Thoracic aorta (tissue), 2 donors: Measurements from ENCODE around the gene EXOC3. TPM values are rescaled to one million over a fixed set of nuclear protein-coding genes. Genes with fewer than 3 reads are reported as not detected.

Experiments
- ATAC-seq: fragments of 150-250 bp; one replicate; pipeline ENCODE4 v1.8.0; 2017; ENCODE audit warnings: low read depth; ENCODE audit not compliant: insufficient number of reproducible peaks, low FRiP score
- DNase-seq: peaks from one replicate; pipeline ENCODE4 v3.0.0-alpha.2; 2020; ENCODE audit warnings: low spot score
- H3K27ac ChIP-seq, 2 donors: fragments of 200-600 bp; sonication (generic); 1 replicate in 1 of 2; 2 replicates in 1 of 2; pipeline ENCODE4 v1.5.1; 2016; ENCODE audit warnings: mild to moderate bottlenecking in 2 of 2, moderate library complexity in 2 of 2
- H3K27me3 ChIP-seq: fragments of 200-600 bp; sonication (generic); replicated peaks from 2 replicates; pipeline ENCODE4 v1.6.0; 2016; ENCODE audit warnings: mild to moderate bottlenecking; ENCODE audit not compliant: insufficient read depth
- H3K36me3 ChIP-seq: fragments of 200-600 bp; sonication (generic); one replicate; pipeline ENCODE4 v1.5.1; 2016
- H3K4me1 ChIP-seq, 2 donors: fragments of 200-600 bp; sonication (generic); 1 replicate in 1 of 2; 2 replicates in 1 of 2; pipeline versions ENCODE4 v1.5.1 to v1.6.0; 2016; ENCODE audit warnings: low read depth in 2 of 2, mild to moderate bottlenecking in 1 of 2; ENCODE audit not compliant: control insufficient read depth in 1 of 2
- H3K4me3 ChIP-seq: fragments of 200-600 bp; sonication (generic); 2 replicates; pipeline ENCODE4 v1.5.1; 2016; ENCODE audit warnings: mild to moderate bottlenecking
- H3K9me3 ChIP-seq: fragments of 200-600 bp; sonication (generic); 2 replicates; pipeline ENCODE4 v1.5.1; 2016
- CTCF ChIP-seq: fragments of 200-600 bp; sonication (generic); IDR thresholded peaks from one replicate; pipeline ENCODE4 v1.5.1; 2019; ENCODE audit warnings: antibody characterized with exemption
- total RNA-seq, 2 donors: library from RNA; depleted of rRNA; stranded (reverse); fragments of >200 nt; gene quantifications; one replicate each; pipeline versions ENCODE4 v1.1.0 to v1.2.3, GENCODE V29; 2016

Gene EXOC3
- total RNA-seq, 2 donors from 2014 or later = 34.5 to 79.7 TPM

- ATAC-seq (no peak), DNase-seq (no peak)
- no peaks in the 10 kb centered on the region for H3K36me3 ChIP-seq
- no peaks in the 10 kb centered on the region for H3K27me3 ChIP-seq
- H3K4me1 ChIP-seq = no peaks in the 10 kb centered on the region
- no peak overlapping the region for H3K27ac ChIP-seq
- no peak overlapping the region for H3K4me3 ChIP-seq
- TF ChIP-seq CTCF = no peak
- no peaks in the 10 kb centered on the region for H3K9me3 ChIP-seq
Observed at GRCh38 chr5:493758-494157, 50.8 kb downstream of the EXOC3 start.

GRCh38 chr5:494667-495255 is 51.8 kb downstream of the EXOC3 start:
- H3K27me3 ChIP-seq = no peaks in the 10 kb centered on the region
- ATAC-seq = no peak

GRCh38 chr5:496028-496427 is 53.1 kb downstream of the EXOC3 start:
- H3K27me3 ChIP-seq = no peaks in the 10 kb centered on the region
- DNase-seq (no peak), ATAC-seq (no peak)
- TF ChIP-seq CTCF = no peak
- no peaks in the 10 kb centered on the region for H3K36me3 ChIP-seq
- no peak overlapping the region for H3K27ac ChIP-seq
- H3K4me1 ChIP-seq = no peaks in the 10 kb centered on the region
- H3K9me3 ChIP-seq = no peaks in the 10 kb centered on the region
- no peak overlapping the region for H3K4me3 ChIP-seq

More at GRCh38 chr5:494667-495255, 51.8 kb downstream of the EXOC3 start:
- Histone ChIP-seq H3K9me3 (no peaks in the 10 kb centered on the region), H3K4me1 (no peaks in the 10 kb centered on the region), H3K36me3 (no peaks in the 10 kb centered on the region), H3K4me3 (no peak overlapping the region), H3K27ac (no peak overlapping the region)
- no peak for TF ChIP-seq CTCF
- DNase-seq = no peak

GRCh38 chr5:497090-497700 is 54.2 kb downstream of the EXOC3 start:
- Histone ChIP-seq H3K9me3 (no peaks in the 10 kb centered on the region), H3K27ac (no peak overlapping the region), H3K4me1 (peaks cover 2 to 7% of the 10 kb centered on the region in 2 donors), H3K36me3 (no peaks in the 10 kb centered on the region), H3K27me3 (no peaks in the 10 kb centered on the region), H3K4me3 (no peak overlapping the region)
- no peak for ATAC-seq
- TF ChIP-seq CTCF = no peak
- DNase-seq = no peak

- H3K36me3 ChIP-seq = no peaks in the 10 kb centered on the region
- DNase-seq (no peak), ATAC-seq (no peak)
- peaks cover 3 to 11% of the 10 kb centered on the region in 2 donors for H3K4me1 ChIP-seq
- H3K27me3 ChIP-seq = no peaks in the 10 kb centered on the region
- TF ChIP-seq CTCF = no peak
- no peak overlapping the region for H3K4me3 ChIP-seq
- no peak overlapping the region for H3K27ac ChIP-seq
- no peaks in the 10 kb centered on the region for H3K9me3 ChIP-seq
Observed at GRCh38 chr5:497871-498509, 55.0 kb downstream of the EXOC3 start.
